NCI-H146 treated with DMSO at 0.1 percent for 48 hours (cell line): ENCODE measurements around the gene TNK2.
"Not testable (repeated sequence)": the region's sequence is repeated elsewhere in the genome, so short reads cannot be mapped to it uniquely, and the experiment has no call there.

Source experiments
- DNase-seq: peaks from one replicate; lab custom pipeline; 2025; ENCODE audit not compliant: unreplicated experiment; lab: John Stamatoyannopoulos, UW

TNK2 gene

DNA sequence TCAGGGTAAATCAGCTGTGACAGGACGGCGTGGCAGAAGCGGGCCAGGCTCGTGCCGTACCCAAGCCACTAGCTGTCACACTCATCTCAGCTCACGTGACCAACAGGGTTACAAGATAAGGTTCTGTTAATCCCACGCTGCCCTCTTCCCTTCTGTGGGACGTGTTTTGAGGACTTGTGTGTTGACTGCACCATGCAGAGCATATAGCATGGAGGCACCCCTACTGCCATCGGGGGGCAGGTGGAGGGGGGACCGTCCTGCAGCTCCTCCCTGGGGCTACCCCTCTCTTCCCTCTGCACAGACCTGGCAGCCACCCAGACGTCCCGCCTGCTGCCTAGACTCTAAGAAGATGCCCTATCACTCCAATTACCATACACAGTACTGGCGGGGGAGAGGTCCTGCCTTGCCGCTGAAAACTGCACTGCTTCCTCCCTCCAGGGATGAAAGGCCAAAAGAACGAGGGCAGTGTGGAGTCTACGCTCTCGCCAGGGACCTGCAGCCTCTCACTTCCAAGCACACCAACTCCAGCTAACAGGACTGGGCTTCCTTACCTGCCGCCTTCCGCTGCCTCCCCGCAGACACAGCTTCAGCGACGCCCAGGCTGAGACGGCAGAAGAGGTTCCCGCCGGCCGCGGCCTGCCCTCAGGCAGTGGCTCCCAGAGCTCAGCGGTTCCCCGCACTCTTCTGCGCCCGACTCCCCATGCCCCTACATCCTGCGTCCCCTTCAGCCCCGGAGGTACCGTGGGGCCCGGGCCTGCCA lies at the start of gene TNK2:
Gene TNK2 (minus strand): TSS at position 618 of the 760 bp plus-strand sequence. CDS start 19,963 bp downstream, outside the sequence.
- DNase-seq: no peak

DNA sequence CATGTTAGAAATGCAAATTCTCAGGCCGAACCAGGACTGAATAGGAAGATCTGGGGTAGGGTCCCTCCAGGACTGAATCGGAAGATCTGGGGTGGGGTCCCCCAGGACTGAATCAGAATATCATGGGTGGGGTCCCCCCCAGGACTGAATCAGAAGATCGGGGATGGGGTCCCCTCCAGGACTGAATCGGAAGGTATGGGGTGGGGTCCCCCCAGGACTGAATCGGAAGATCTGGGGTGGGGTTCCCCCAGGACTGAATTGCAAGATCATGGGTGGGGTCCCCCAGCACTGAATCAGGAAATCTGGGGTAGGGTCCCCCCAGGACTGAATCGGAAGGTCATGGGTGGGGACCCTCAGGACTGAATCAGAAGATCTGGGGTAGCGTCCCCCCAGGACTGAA lies 48.2 kb upstream of the TNK2 start:
- DNase-seq: no peak

DNA sequence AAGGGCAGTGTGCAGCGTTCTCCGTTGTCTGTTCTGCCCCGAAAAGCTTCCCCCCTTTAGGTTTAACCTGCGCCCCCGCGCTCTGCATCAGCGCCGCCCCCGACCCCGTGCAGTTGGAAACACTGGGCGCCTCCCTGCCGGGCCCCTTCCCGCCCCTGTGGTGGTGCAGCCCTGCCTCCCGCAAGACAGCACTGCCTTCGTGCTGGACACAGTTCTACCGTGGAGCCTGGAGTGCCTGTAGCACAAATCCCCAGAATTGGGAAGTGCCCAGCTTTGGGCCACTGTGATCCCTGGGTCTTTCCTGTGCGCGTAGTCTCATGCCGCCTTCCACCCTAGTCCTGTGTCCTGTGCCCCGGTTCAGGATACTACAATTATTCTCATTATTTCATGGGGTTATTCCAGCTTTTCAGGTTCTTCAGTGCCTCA lies 47.1 kb upstream of the TNK2 start:
- not testable (repeated sequence) for DNase-seq

- not testable (repeated sequence) for DNase-seq
Measured at GRCh38 chr3:195954752-195955119, 46.4 kb upstream of the TNK2 start.

DNA sequence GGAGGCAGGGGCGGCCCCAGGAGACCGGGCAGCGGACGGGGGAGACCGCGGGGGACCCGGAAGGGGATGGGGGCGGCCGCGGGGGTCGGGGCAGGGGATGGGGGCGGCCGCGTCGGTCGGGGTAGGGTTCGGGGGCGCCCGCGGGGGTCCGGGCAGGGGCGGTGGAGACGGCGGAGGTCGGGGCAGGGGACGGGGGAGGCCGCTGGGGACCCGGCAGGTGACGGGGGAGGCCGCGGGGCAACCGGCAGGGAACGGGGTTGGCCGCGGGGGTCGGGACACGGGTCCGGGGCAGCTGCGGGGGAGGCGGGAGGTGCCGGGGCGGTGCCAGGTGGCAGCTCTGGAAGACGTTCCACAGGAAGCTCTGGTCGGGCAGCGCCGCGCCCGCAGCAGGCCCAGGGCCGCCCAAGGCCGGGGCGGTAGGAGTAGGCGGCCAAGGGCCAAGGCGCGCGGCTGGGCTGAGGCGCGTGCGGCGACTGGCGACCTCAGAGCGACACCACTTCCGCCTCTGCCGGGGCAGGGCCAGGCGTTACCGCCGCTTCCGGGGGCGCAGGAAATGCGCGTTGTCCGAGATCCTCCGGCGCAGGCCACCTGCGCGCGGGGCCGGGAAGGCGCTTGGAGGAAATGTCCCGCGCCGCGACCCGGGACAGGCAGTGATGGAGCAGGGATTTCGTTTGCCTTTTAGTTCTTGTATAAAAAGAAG lies 45.9 kb upstream of the TNK2 start:
- DNase-seq: not testable (repeated sequence)

GRCh38 chr3:195952590-195952989 lies 44.2 kb upstream of the TNK2 start:
- not testable (repeated sequence) for DNase-seq

GRCh38 chr3:195951443-195952177 lies 43.3 kb upstream of the TNK2 start:
- not testable (repeated sequence) for DNase-seq

DNA sequence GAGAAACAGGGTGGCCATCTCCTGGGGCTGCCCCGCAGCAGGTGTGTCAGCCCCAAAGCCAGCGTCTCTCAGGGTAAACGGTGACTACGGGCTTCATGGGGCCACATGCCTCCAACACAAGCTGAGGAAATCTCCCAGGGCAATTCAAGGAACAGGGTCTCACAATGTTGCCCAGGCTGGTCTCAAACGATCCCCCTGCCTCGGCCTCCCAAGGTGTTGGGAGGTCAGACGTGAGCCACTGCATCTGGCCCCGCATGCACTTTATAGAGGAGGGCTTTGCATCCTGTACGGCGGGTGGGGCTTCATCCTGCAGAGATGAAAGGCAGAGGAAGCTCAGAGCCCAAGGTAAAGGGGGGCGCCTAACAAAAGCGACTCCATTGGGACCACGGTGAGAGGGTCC lies 42.4 kb upstream of the TNK2 start:
- not testable (repeated sequence) for DNase-seq

GRCh38 chr3:195950164-195950563 lies 41.8 kb upstream of the TNK2 start:
- not testable (repeated sequence) for DNase-seq

DNA sequence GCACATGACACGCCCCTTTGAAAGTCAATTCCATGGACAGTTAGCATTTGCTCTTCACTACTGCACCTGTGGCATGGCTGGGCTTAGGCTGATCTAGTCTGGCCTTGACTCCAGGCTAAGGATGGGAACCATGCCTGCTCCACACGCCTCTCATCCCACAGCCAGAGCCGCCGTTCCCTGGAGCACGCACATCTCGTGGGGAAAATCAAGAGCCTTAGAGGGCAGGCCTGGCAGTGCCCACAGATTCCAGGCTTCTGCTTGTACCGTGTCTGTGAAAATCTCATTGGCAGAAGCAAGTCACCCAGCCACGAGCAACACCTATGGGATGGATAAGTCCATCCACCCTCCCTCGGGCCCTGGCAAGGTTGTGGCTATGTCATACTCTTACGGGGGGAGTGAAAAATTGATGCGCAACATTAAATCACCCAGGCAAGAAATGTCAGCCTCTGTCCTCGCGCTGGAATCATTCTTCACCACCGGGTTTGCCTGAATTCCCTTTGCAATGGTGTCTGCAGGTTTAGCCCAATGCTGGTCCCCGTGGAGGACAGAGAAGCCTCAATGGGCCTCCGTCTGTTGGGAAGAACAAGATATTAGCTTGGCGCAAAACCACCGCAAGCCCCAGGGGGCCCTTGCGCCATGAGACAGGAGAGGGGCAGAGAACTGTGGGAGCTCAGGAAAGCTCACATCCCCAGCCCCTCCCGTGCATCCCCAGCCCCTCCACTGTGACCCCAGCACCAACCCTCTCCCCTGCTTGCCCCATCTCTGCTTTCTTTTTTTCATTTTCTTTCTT lies 38.8 kb upstream of the TNK2 start:
- not testable (repeated sequence) for DNase-seq

- DNase-seq: not testable (repeated sequence)
Measured at GRCh38 chr3:195941265-195941815, 33.0 kb upstream of the TNK2 start.

- not testable (repeated sequence) for DNase-seq
Measured at GRCh38 chr3:195940806-195941205, 32.5 kb upstream of the TNK2 start.

- DNase-seq: not testable (repeated sequence)
Measured at GRCh38 chr3:195939526-195940470, 31.4 kb upstream of the TNK2 start.

DNA sequence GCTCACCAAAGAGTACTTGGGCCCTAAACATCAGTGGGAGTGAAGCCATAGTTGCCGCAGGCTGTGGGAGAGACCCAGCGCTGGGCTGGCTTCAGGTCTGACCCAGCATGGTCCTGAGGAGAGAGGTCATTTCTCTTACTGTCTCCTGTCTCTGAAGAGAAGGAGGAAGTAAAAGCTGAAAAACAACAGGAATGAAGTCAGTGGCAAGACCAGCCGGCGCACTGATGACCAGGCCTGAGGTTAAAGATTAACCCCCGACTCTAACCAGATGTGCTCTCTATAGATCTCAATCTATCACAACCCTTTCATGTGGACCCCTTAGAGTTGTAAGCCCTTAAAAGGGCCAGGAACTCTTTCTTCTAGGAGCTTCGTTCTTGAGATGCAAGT lies 24.7 kb upstream of the TNK2 start:
- not testable (repeated sequence) for DNase-seq

GRCh38 chr3:195932418-195933043 lies 24.2 kb upstream of the TNK2 start:
- DNase-seq: no peak

GRCh38 chr3:195931582-195932273 lies 23.4 kb upstream of the TNK2 start:
- DNase-seq: no peak

GRCh38 chr3:195929452-195929851 lies 21.1 kb upstream of the TNK2 start:
- DNase-seq: no peak

- DNase-seq: no peak
Measured at GRCh38 chr3:195921334-195921791, 13.0 kb upstream of the TNK2 start.
